B cell (primary cell): ENCODE data around the gene COQ7. TPM values are rescaled to one million over a fixed set of nuclear protein-coding genes. Genes with fewer than 3 reads are reported as not detected.

Source experiments
- ATAC-seq: fragments of 200-7000 bp; cut with Tn5 transposase; one replicate; pipeline ENCODE4 v1.10.0; 2021; ENCODE audit warnings: low read depth, mild to moderate bottlenecking, moderate number of reproducible peaks, moderate library complexity
- CTCF ChIA-PET: fragments of 350-600 bp; sonication (Branson Sonifier 250); formaldehyde crosslinking; loops from one replicate; lab custom pipeline; 2021; ENCODE audit warnings: antibody characterized with exemption, inconsistent platforms; lab: Charles Lee
- POLR2A ChIA-PET: fragments of 350-600 bp; sonication (Branson Sonifier 250); formaldehyde crosslinking; loops from one replicate; lab custom pipeline; 2021; ENCODE audit warnings: antibody characterized with exemption; lab: Charles Lee
- DNase-seq: peaks from one replicate; pipeline ENCODE4 v3.0.0; 2013
- H2AFZ ChIP-seq: 2 replicates; pipeline ENCODE4 v1.6.1; 2012; ENCODE audit warnings: mild to moderate bottlenecking, low read depth, low read length; ENCODE audit not compliant: insufficient read depth, poor library complexity, severe bottlenecking
- H3K27ac ChIP-seq, 2 donors: 1 replicate in 1 of 2; 2 replicates in 1 of 2; pipeline ENCODE4 v1.5.1; 2012 to 2013; ENCODE audit warnings: low read length in 2 of 2, mild to moderate bottlenecking in 2 of 2, moderate library complexity in 1 of 2
- H3K27me3 ChIP-seq, 4 experiments: fragments of 200-600 bp in 1 of 4; sonication (generic) in 1 of 4; replicated peaks in 1 of 4; 1 replicate in 2 of 4; 2 replicates in 2 of 4; pipeline versions ENCODE4 v1.6.1 to v1.7.0; 2013 to 2016; ENCODE audit warnings: low read length in 3 of 4, mild to moderate bottlenecking in 2 of 4, mixed read lengths in 1 of 4, moderate library complexity in 1 of 4; ENCODE audit not compliant: insufficient read depth in 4 of 4, control insufficient read depth in 3 of 4; ENCODE audit errors: control extremely low read depth in 1 of 4
- H3K36me3 ChIP-seq, 2 experiments: replicated peaks in 1 of 2; 1 replicate in 1 of 2; 2 replicates in 1 of 2; pipeline versions ENCODE4 v1.6.1 to v1.7.1; 2013; ENCODE audit warnings: low read length in 1 of 2; ENCODE audit not compliant: insufficient read depth in 2 of 2, control insufficient read depth in 1 of 2; ENCODE audit errors: control extremely low read depth in 1 of 2, extremely low read depth in 1 of 2
- H3K4me1 ChIP-seq, 2 donors: fragments of 200-600 bp in 1 of 2; sonication (generic) in 1 of 2; 1 replicate in 1 of 2; 2 replicates in 1 of 2; pipeline versions ENCODE4 v1.5.1 to v1.6.1; 2013 to 2017; ENCODE audit warnings: low read length in 2 of 2; ENCODE audit not compliant: control insufficient read depth in 2 of 2, insufficient read depth in 2 of 2
- H3K4me2 ChIP-seq: replicated peaks from 2 replicates; pipeline ENCODE3; 2012; ENCODE audit warnings: mild to moderate bottlenecking, low read depth, low read length; ENCODE audit not compliant: poor library complexity, severe bottlenecking
- H3K4me3 ChIP-seq, 5 experiments: fragments of 200-600 bp in 1 of 5; sonication (generic) in 1 of 5; 1 replicate in 3 of 5; 2 replicates in 2 of 5; pipeline versions ENCODE4 v1.5.1 to v1.7.0; 2011 to 2016; ENCODE audit warnings: low read length in 4 of 5, mild to moderate bottlenecking in 4 of 5, low read depth in 2 of 5, control low read depth in 1 of 5, moderate library complexity in 1 of 5; ENCODE audit not compliant: insufficient read depth in 1 of 5; ENCODE audit errors: control extremely low read depth in 1 of 5, extremely low read depth in 1 of 5
- H3K79me2 ChIP-seq: fragments of 200-600 bp; sonication (generic); one replicate; pipeline ENCODE4 v1.6.0; 2016; ENCODE audit warnings: low read length; ENCODE audit not compliant: control insufficient read depth, insufficient read depth
- H3K9ac ChIP-seq: fragments of 200-600 bp; sonication (generic); 2 replicates; pipeline ENCODE4 v1.6.1; 2017; ENCODE audit warnings: mild to moderate bottlenecking, low read length, moderate library complexity
- H3K9me3 ChIP-seq, 3 donors: one replicate each; pipeline versions ENCODE4 v1.6.1 to v1.7.1; 2013; ENCODE audit warnings: low read length in 2 of 3; ENCODE audit not compliant: control insufficient read depth in 2 of 3, insufficient read depth in 1 of 3; ENCODE audit errors: control extremely low read depth in 1 of 3
- H4K20me1 ChIP-seq: 2 replicates; pipeline ENCODE4 v1.6.0; 2012; ENCODE audit warnings: mild to moderate bottlenecking, low read length; ENCODE audit not compliant: insufficient read depth, control insufficient read depth, poor library complexity, severe bottlenecking
- H3K27ac Mint-ChIP-seq: one replicate; pipeline ENCODE4 v1.8.0; 2021; ENCODE audit warnings: mixed read lengths
- H3K27me3 Mint-ChIP-seq: one replicate; pipeline ENCODE4 v1.8.0; 2021; ENCODE audit warnings: mixed read lengths
- H3K4me1 Mint-ChIP-seq: one replicate; pipeline ENCODE4 v1.8.0; 2021; ENCODE audit warnings: mixed read lengths
- H3K4me3 Mint-ChIP-seq: one replicate; pipeline ENCODE4 v1.8.0; 2021; ENCODE audit warnings: mixed read lengths
- H3K9me3 Mint-ChIP-seq: one replicate; pipeline ENCODE4 v1.8.0; 2022; ENCODE audit warnings: mixed read lengths; ENCODE audit not compliant: insufficient read depth
- CTCF ChIP-seq: fragments of 200-600 bp; IDR thresholded peaks from one replicate; pipeline ENCODE4 v1.8.0; 2022; ENCODE audit warnings: antibody characterized with exemption, mild to moderate bottlenecking
- EZH2 ChIP-seq: IDR thresholded peaks from 2 replicates; pipeline ENCODE4 v1.6.1; 2012; ENCODE audit warnings: borderline replicate concordance, low read depth, mild to moderate bottlenecking, moderate library complexity, low read length; ENCODE audit not compliant: insufficient read depth, poor library complexity, severe bottlenecking
- WGBS: methylation state at CpG from one replicate; pipeline ENCODE4 v1.1.5; 2013; ENCODE audit warnings: missing lambda C conversion rate; ENCODE audit not compliant: insufficient coverage; 5-methylcytosine and 5-hydroxymethylcytosine counted together
- intact Hi-C: fragments of 100-400 bp; cut with micrococcal nuclease; formaldehyde crosslinking; loops from one replicate; pipeline ENCODE4 v1.10.0; 2022
- polyA plus RNA-seq: library from polyadenylated mRNA; depleted of rRNA; stranded (reverse); fragments of >200 nt; gene quantifications from 2 replicates; pipeline ENCODE4 v1.2.3, GENCODE V29; 2012
- total RNA-seq, 2 donors: library from RNA; stranded (reverse); fragments of 120-200 nt in 1 of 2; gene quantifications; 1 replicate in 1 of 2; 2 replicates in 1 of 2; pipeline versions ENCODE4 v1.2.3 to v1.2.4, GENCODE V29; 2013 to 2022

The COQ7 gene
- total and polyA plus RNA-seq, 2 donors (not counting 1 experiment from before 2014, with no cell fraction given): 8.1 to 19.4 TPM

GRCh38 chr16:19118938-19119431 lies 51.6 kb downstream of the COQ7 start:
- Histone ChIP-seq H3K4me2 (peak overlapping the region; percentile 44), H3K4me1 (peaks cover 26 to 38% of the 10 kb centered on the region in 2 donors), H3K9me3 (no peaks in the 10 kb centered on the region), H3K36me3 (no peaks in the 10 kb centered on the region), H3K27me3 (peaks cover 0 to 7% (median 0%) of the 10 kb centered on the region in 4 experiments), H3K9ac (peak overlapping the region; percentile 45), H3K79me2 (no peaks in the 10 kb centered on the region), H4K20me1 (no peaks in the 10 kb centered on the region), H3K4me3 (peak overlapping the region; percentile 28 to 53 (median 41)), H2AFZ (peak overlapping the region; percentile 64), H3K27ac (peak overlapping the region; percentile 37 to 63)
- POLR2A ChIA-PET: interaction anchor here (0.6 kb wide), 2 partner anchors 9 to 18 kb away, joined by 3 read pairs; no protein-coding TSS in a partner anchor
- TF ChIP-seq EZH2 (no peak), CTCF (no peak)
- DNase-seq (peak; percentile 49), ATAC-seq (no peak)
- H3K9me3 Mint-ChIP-seq: no peaks in the 10 kb centered on the region
- intact Hi-C loops: loop anchor here (5.0 kb wide), 1 partner anchor 93 kb away; no protein-coding TSS in a partner anchor
- CTCF ChIA-PET: interaction anchor here (1.5 to 2.5 kb wide), 2 partner anchors 15 to 32 kb away, joined by 4 to 7 read pairs; no protein-coding TSS in a partner anchor
- H3K4me1 Mint-ChIP-seq: peaks cover 35% of the 10 kb centered on the region
- 31% methylated on average over 6 of the region's 6 CpGs for WGBS
- H3K4me3 Mint-ChIP-seq: peak overlapping the region; percentile 84
- H3K27ac Mint-ChIP-seq: peak overlapping the region; percentile 69
- H3K27me3 Mint-ChIP-seq: no peaks in the 10 kb centered on the region

GRCh38 chr16:19119564-19119963 lies 52.1 kb downstream of the COQ7 start:
- 86% methylated on average over 2 of the region's 5 CpGs for WGBS
- peaks cover 33% of the 10 kb centered on the region for H3K4me1 Mint-ChIP-seq
- ChIA-PET POLR2A (interaction anchor here (0.7 kb wide), 1 partner anchor 11 kb away, joined by 3 read pairs; no protein-coding TSS in a partner anchor), CTCF (interaction anchor here (0.9 to 2.5 kb wide), 4 partner anchors 11 to 47 kb away, joined by 4 to 7 read pairs (median 4); no protein-coding TSS in a partner anchor)
- H3K36me3 ChIP-seq: no peaks in the 10 kb centered on the region
- TF ChIP-seq EZH2 (no peak), CTCF (no peak)
- peaks cover 0 to 4% (median 0%) of the 10 kb centered on the region in 4 experiments for H3K27me3 ChIP-seq
- peak overlapping the region; percentile 46 for H2AFZ ChIP-seq
- peak overlapping the region; percentile 45 for H3K9ac ChIP-seq
- ATAC-seq: no peak
- no peaks in the 10 kb centered on the region for H3K27me3 Mint-ChIP-seq
- no peaks in the 10 kb centered on the region for H3K9me3 Mint-ChIP-seq
- H3K27ac Mint-ChIP-seq: no peak overlapping the region
- DNase-seq: no peak
- H3K4me2 ChIP-seq: peak overlapping the region; percentile 44
- peak overlapping the region in 3 of 5 experiments; percentile 41 to 53 (median 52) for H3K4me3 ChIP-seq
- no peaks in the 10 kb centered on the region for H3K79me2 ChIP-seq
- peaks cover 22 to 36% of the 10 kb centered on the region in 2 donors for H3K4me1 ChIP-seq
- no peaks in the 10 kb centered on the region for H3K9me3 ChIP-seq
- H3K27ac ChIP-seq: peak overlapping the region; percentile 37 to 63
- no peaks in the 10 kb centered on the region for H4K20me1 ChIP-seq
- intact Hi-C loops: loop anchor here (5.0 kb wide), 1 partner anchor 93 kb away; no protein-coding TSS in a partner anchor
- peak overlapping the region; percentile 49 for H3K4me3 Mint-ChIP-seq
